ENCODE results near the gene ANKUB1. TPM values are rescaled to one million over a fixed set of nuclear protein-coding genes. Genes with fewer than 3 reads are reported as not detected.

The ANKUB1 gene
- total RNA-seq, 1 donor from 2014 or later = not detected

GRCh38 chr3:149763565-149764195, 28.7 kb downstream of the ANKUB1 start:
- DNase-seq (ENCODE audit: low spot score in 2 of 2) = no peak
- TF ChIP-seq, protein P1, sequence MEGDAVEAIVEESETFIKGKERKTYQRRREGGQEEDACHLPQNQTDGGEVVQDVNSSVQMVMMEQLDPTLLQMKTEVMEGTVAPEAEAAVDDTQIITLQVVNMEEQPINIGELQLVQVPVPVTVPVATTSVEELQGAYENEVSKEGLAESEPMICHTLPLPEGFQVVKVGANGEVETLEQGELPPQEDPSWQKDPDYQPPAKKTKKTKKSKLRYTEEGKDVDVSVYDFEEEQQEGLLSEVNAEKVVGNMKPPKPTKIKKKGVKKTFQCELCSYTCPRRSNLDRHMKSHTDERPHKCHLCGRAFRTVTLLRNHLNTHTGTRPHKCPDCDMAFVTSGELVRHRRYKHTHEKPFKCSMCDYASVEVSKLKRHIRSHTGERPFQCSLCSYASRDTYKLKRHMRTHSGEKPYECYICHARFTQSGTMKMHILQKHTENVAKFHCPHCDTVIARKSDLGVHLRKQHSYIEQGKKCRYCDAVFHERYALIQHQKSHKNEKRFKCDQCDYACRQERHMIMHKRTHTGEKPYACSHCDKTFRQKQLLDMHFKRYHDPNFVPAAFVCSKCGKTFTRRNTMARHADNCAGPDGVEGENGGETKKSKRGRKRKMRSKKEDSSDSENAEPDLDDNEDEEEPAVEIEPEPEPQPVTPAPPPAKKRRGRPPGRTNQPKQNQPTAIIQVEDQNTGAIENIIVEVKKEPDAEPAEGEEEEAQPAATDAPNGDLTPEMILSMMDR (IDR thresholded peaks at IDR 0.05) = no peak
- Histone ChIP-seq H3K27ac (no peak overlapping the region), H3K9me3 (no peaks in the 10 kb centered on the region), H3K27me3 (no peaks in the 10 kb centered on the region), H3K4me1 (no peaks in the 10 kb centered on the region), H3K4me3 (no peak overlapping the region), H3K36me3 (no peaks in the 10 kb centered on the region)
- intact Hi-C loops (cut with DNase I) = no loop called here

- H3K4me1 ChIP-seq = peaks cover 4 to 5% of the 10 kb centered on the region in 2 donors
- H3K27me3 ChIP-seq = no peaks in the 10 kb centered on the region
- TF ChIP-seq, protein P1 (IDR thresholded peaks at IDR 0.05) = no peak
- no peak overlapping the region for H3K4me3 ChIP-seq
- H3K9me3 ChIP-seq = no peaks in the 10 kb centered on the region
- intact Hi-C loops (cut with DNase I) = no loop called here
- no peak overlapping the region for H3K27ac ChIP-seq
- H3K36me3 ChIP-seq = peaks cover 9 to 17% of the 10 kb centered on the region in 2 donors
- no peak for DNase-seq (ENCODE audit: low spot score in 2 of 2)
These were observed 38.6 kb downstream of the ANKUB1 start for GRCh38 chr3:149753717-149754116.

DNA sequence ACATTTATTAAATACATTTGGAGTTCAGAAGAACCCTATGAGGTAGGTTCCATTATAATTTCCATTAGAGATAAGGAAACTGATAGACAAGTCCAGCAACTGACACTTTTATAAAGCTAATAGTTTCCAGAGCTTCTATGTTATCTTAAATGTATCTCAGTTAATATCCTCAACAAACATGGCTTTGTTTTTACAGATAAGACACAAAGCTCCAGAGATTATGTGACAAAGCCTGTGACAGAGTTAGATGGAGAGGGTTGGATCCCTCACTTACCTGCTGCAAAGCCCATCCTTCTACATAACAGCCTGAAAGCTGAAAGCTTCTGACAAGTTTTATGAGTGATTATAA, 39.6 kb downstream of the ANKUB1 start:
- intact Hi-C loops (cut with DNase I) = loop anchor here (1.0 kb wide), 1 partner anchor 61 kb away; the partner anchor contains the start of gene RNF13
- Histone ChIP-seq H3K36me3 (peaks cover 14 to 26% of the 10 kb centered on the region in 2 donors), H3K27me3 (no peaks in the 10 kb centered on the region), H3K4me1 (peaks cover 4 to 5% of the 10 kb centered on the region in 2 donors), H3K4me3 (peak overlapping the region; percentile 67 to 82), H3K27ac (peak overlapping the region; percentile 67 to 73), H3K9me3 (no peaks in the 10 kb centered on the region)
- no peak for DNase-seq (ENCODE audit: low spot score in 2 of 2)
- TF ChIP-seq, protein P1 (IDR thresholded peaks at IDR 0.05) = no peak

DNA sequence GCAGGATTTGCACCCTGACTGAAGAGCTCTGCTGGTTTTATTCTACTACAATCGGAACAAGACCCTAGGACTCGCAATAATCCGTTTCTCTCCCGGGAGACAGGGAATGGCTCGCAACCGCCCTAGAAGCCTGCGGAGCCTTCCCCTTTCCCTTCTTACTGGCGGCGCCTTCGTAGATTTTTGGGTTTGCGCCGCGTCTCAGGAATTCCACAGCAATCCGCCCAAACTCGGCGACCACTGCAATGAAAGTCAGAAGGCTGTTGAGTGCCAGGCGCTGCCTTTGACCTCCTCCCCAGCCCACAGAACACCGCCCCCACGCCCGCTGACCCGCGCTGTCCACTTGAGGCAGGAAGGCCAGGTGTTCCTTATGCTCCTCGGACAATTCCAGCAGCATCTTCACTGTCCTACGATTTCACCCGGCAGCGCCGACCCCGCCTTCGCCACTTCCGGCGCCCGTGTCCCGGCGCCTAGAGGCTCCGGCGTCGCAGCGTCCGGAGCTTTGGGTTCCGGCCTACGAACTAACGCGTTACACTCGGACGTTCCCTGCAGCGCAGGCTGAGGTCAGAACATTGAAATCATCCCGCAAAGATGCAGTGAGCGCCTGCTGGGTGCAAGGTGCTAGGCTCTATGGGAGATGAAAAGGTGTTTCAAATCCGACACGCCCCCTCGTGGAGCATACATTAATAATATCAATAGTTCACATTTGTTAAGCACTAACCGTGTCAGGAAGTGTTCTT, 40.1 kb downstream of the ANKUB1 start, which contains the start of gene COMMD2:
COMMD2 (minus strand) TSS at position 439 of the 737 bp plus-strand sequence; CDS start at position 394, 45 bp downstream.
- intact Hi-C loops (cut with DNase I) = loop anchor here (1.0 kb wide), 1 partner anchor 61 kb away; the partner anchor contains the start of gene RNF13
- TF ChIP-seq, protein P1 (IDR thresholded peaks at IDR 0.05) = peak in 1 of 3 experiments; percentile 36

DNA sequence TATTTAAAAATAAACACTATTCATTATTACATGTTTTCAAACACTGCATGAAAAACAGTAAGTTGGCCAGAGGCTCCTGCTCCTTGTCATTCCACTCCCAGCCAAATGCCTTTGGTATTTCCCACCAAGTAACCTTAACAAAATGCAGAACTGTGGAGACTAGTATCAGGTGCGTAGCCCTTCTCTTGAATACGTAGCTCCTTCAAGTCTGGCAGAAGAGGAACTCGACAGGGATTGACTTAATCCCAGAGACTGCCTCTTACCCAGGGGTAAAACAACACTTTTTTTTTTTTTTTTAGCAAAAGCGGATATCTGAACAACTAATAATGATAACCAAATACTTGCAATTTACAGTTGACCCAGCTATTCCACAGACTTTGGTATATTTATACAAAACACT, 40.8 kb downstream of the ANKUB1 start:
- Histone ChIP-seq H3K9me3 (no peaks in the 10 kb centered on the region), H3K4me1 (peaks cover 4 to 5% of the 10 kb centered on the region in 2 donors), H3K4me3 (peak overlapping the region; percentile 67 to 82), H3K27ac (peak overlapping the region in 1 of 2 donors; percentile 73), H3K36me3 (peaks cover 25 to 38% of the 10 kb centered on the region in 2 donors), H3K27me3 (no peaks in the 10 kb centered on the region)
- no peak for DNase-seq (ENCODE audit: low spot score in 2 of 2)
- intact Hi-C loops (cut with DNase I) = no loop called here
- TF ChIP-seq, protein P1 (IDR thresholded peaks at IDR 0.05) = no peak

More for the DNA sequence above, 40.1 kb downstream of the ANKUB1 start, which contains the start of gene COMMD2:
- Histone ChIP-seq H3K4me1 (peaks cover 4 to 5% of the 10 kb centered on the region in 2 donors), H3K9me3 (no peaks in the 10 kb centered on the region), H3K27ac (peak within 1 kb of the TSS; percentile 67 to 73), H3K36me3 (peaks cover 19 to 32% of the 10 kb centered on the region in 2 donors), H3K4me3 (peak within 1 kb of the TSS; percentile 67 to 82), H3K27me3 (no peaks in the 10 kb centered on the region)
- peak; percentile 14 to 82 for DNase-seq (ENCODE audit: low spot score in 2 of 2)

Measured in ascending aorta (tissue), 2 donors.